Mononuclear cell (primary cell): Measurements from ENCODE around the gene P3H4. TPM values are rescaled to one million over a fixed set of nuclear protein-coding genes. Genes with fewer than 3 reads are reported as not detected.

Experiments
- H3K27me3 ChIP-seq: 2 replicates; pipeline ENCODE4 v1.6.0; 2011; ENCODE audit warnings: low read length, control low read depth; ENCODE audit not compliant: insufficient read depth
- H3K4me1 ChIP-seq: 2 replicates; pipeline ENCODE4 v1.5.1; 2011; ENCODE audit warnings: mild to moderate bottlenecking, low read length, control low read depth; ENCODE audit not compliant: insufficient read depth
- H3K4me3 ChIP-seq: 2 replicates; pipeline ENCODE4 v1.5.1; 2011; ENCODE audit warnings: mild to moderate bottlenecking, low read length, moderate library complexity
- H3K9me3 ChIP-seq: 2 replicates; pipeline ENCODE4 v1.5.1; 2011; ENCODE audit warnings: low read depth, mild to moderate bottlenecking, control low read depth, low read length
- total RNA-seq: library from RNA; depleted of rRNA; stranded (reverse); fragments of >200 nt; gene quantifications from one replicate; pipeline ENCODE4 v1.2.3, GENCODE V29; 2012

Gene P3H4
- total RNA-seq, 1 donor = 0.94 TPM

DNA sequence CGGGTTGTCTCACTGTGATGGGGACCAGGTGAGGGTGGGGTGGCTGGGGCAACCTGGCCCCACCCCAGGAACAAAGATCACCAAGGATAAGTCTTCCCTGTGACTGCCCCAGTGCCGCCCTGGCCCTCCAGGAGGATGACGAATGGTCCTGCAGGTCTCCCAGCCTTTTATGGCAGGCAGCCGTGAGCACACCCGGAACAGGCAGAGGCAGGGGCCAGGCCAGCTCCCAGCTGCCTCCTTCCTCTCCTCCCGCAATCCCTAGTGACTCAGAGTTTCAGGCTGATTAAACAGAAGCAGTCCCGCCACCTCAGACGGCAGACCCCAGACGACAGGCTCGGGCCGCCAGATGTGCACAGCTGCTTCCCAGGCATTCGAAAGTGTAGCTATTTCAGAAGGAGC lies 38.6 kb downstream of the P3H4 start:
- no peaks in the 10 kb centered on the region for H3K9me3 ChIP-seq
- no peaks in the 10 kb centered on the region for H3K27me3 ChIP-seq
- H3K4me3 ChIP-seq = no peak overlapping the region
- peaks cover 4% of the 10 kb centered on the region for H3K4me1 ChIP-seq

DNA sequence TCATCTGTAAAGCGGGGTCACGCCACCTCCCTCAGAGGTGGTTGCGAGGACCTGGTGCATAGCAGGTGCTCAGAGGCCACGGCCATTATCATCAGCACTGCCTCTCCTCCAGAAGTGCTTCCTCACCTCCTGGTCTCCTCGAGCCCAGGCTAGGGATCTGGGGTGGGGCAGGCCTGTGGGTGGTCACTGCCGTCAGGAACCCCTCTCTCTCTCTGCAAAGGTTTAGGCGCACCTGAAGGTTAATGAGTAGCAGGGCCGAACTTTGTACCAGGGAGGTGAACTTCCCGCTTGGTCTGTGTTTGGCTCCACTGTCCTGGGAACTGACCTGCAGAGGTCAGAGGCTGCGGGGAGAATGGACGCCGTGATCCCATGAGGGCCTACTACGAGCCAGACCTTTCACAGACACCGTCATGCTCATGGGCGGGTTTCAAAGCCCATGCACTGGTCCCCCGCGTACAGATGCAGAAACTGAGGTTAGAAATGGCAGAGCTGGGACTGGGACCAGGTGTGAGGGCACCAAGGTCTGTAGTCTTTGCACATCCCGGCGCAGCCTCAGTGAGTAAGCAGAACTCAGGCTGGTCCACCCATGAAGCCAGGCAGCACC lies 39.1 kb downstream of the P3H4 start:
- Histone ChIP-seq H3K4me3 (no peak overlapping the region), H3K27me3 (no peaks in the 10 kb centered on the region), H3K4me1 (no peaks in the 10 kb centered on the region), H3K9me3 (no peaks in the 10 kb centered on the region)

DNA sequence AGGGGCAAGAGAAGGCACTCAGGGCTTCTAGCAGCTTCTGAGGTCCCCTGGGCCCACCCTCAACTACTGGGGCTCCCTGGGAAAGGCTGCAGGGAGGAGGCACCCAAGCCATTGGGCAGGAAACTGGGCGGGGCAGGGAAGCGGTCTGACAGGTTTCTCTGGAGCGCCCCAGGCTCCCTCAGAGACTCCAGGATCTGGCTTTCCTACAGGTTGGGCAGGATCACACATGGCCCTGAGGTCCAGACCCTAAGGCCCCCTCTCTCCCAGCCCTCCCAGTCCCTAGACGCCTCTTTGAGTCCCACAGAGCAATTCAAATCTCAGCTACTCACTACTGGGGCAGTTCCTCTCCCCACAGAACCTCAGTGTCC lies 39.5 kb downstream of the P3H4 start:
- H3K27me3 ChIP-seq = no peaks in the 10 kb centered on the region
- H3K9me3 ChIP-seq = no peaks in the 10 kb centered on the region
- no peak overlapping the region for H3K4me3 ChIP-seq
- H3K4me1 ChIP-seq = no peaks in the 10 kb centered on the region

DNA sequence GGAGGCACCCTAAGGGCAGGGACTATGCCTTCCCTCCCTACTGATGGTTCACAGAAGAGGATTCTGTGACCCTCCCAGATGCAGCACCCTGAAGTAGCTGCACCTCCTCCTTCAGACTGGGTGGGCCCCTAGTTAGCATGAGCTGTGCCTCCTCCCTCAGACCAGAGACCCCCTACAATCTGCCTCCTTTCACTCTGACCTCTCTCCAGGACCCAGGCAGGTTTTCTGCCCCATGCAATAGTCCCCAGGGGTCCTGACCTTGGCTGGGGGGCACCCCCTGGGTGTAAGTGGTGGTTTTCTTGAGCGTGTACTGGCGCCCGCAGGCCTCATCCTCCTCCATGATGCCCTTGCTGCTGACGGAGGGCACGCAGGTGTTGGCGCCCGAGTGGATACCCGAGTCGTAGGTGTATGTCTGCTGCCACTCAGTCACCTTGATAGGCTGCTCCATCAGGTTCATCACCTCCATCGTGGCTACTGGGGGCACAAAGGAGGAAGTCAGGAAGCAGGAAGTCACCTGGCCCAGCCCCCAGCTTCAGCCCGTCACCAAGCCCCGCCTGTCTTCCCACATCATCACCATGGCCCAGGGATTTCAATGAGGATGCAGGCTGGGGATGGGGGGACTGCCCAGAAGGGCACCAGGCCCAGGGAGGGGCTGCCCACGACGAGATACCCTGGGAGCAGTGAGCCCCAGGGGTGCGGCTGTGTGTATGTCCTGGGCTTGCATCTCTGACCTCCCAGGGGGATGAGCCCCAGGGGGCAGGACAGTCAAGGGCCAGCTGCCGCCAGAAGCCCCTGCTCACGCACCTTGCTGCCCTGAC lies 40.2 kb downstream of the P3H4 start:
- H3K4me3 ChIP-seq = no peak overlapping the region
- no peaks in the 10 kb centered on the region for H3K4me1 ChIP-seq
- H3K9me3 ChIP-seq = no peaks in the 10 kb centered on the region
- no peaks in the 10 kb centered on the region for H3K27me3 ChIP-seq

DNA sequence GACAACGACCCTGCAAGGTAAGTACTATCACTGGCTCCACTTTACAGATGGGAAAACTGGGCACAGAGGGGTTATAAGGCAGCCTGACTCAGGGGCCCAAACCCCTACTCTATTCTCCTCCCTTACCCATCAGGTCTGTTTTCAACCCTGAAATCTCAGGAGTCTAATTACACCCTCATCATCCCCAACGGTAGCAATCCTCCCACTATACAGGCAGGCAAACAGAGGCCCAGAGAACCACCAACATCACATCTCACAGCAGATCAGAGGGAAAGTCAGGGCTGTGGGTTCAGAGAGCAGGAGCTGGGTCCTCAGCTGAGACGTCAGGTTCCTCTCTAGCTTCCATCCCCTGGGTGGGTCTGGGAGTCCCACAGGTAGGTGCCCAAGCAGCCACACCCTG lies 41.8 kb downstream of the P3H4 start:
- Histone ChIP-seq H3K9me3 (no peaks in the 10 kb centered on the region), H3K27me3 (no peaks in the 10 kb centered on the region), H3K4me3 (no peak overlapping the region), H3K4me1 (no peaks in the 10 kb centered on the region)

DNA sequence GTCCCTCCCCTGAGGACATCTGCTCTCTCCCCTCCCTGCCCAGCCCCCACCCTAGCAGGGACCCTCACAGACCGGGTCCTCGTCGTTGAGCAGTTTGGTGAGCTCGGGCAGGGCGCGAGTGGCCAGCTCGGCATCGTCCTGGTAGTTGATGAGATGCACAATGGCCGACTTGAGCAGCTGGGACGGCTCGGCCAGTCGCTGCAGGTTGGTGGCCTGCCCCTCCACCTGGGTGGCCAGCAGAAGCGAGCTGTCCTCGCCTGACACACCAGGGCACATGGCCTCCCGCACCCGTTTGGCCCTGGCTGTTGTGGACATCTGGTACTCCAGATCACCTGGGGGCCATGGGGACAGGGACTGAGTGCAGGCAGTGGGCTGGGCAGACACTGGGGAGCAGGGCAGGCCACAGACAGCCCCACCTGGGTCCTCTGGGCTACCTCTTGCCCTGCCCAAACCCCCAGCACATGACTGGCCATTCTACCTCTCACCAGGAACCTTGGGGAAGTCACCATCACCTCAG lies 42.3 kb downstream of the P3H4 start:
- no peaks in the 10 kb centered on the region for H3K9me3 ChIP-seq
- no peaks in the 10 kb centered on the region for H3K27me3 ChIP-seq
- H3K4me1 ChIP-seq = no peaks in the 10 kb centered on the region
- H3K4me3 ChIP-seq = no peak overlapping the region

DNA sequence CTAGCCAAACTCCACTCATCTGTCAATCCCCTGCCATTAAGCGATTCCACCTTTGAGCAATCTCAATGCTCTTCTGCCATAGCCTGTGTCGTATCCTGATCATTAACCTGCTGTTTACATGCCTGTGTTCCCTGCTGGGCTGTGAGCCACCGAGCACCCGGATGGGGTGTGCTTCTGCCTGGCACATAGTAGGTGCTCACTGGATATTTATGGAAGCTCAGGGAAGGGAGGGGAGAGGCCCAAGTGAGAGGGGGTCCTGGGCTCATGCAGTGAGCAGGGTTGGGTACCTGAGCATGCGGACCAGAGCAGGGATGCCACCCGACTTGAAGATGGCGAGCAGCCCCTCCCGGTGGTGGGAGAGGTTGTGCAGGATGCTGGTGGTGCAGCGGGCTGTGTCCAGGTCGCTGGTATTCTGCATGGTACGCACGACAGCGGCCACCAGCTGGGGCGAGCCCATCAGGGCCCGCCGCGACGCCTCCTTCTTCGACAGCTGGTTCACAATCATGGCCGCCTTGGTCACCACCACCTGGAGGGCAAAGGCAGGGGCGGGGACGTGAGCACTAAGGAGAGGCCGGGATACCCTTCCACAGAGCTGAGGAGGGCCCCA lies 43.0 kb downstream of the P3H4 start:
- Histone ChIP-seq H3K9me3 (no peaks in the 10 kb centered on the region), H3K27me3 (no peaks in the 10 kb centered on the region), H3K4me1 (no peaks in the 10 kb centered on the region), H3K4me3 (no peak overlapping the region)

DNA sequence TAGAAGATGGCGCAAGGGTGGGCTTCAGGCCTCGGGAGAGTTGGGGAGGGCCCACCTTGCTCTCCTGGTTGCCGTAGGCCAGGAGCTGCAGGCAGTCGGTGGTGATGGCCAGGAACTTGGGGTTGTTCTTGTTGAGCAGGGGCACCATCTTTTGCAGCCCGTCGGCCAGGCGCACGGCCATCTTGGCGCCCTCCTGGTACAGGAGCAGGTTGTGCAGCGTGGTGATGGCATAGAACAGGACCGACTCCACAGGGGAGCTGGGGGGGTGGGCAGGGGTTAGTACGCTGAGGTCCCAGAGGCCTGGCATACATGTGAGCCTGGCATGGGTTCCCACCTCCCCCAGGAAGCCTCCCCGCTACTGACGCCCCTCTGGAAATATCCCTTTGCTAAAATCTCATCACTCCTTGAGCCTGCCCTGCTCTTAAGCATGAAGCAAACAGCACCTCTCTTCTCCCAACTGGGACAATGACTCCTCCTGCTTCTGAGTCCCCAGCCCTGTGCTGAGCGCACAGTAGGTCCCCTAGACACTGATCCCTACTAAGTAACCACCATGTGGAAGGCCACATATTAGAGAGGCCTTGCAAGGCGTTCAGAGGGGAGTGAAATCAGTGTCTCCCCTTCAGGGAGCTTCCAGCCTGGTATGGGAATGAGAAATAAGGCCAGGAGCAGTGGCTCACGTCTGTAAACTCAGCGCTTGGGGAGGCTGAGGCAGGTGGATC lies 44.3 kb downstream of the P3H4 start:
- no peaks in the 10 kb centered on the region for H3K27me3 ChIP-seq
- no peak overlapping the region for H3K4me3 ChIP-seq
- no peaks in the 10 kb centered on the region for H3K4me1 ChIP-seq
- no peaks in the 10 kb centered on the region for H3K9me3 ChIP-seq

DNA sequence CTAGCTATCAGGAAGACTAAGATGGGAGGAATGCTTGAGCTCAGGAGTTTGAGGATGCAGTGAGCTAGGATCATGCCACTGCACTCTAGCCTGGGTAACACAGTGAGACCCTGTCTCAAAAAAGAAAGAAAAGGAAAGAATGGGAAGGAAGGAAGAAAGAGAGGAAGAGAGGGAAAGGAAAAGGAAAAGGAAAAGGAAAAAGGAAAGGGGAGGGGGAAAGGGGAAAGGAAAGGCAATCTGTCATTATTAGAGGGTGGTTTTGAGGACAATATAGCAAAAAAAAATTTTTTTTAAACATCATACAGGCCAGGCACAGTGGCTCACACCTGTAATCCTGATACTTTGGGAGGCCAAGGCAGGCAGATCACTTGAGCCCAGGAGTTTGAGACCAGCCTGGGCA lies 45.6 kb downstream of the P3H4 start:
- no peak overlapping the region for H3K4me3 ChIP-seq
- no peaks in the 10 kb centered on the region for H3K9me3 ChIP-seq
- no peaks in the 10 kb centered on the region for H3K27me3 ChIP-seq
- no peaks in the 10 kb centered on the region for H3K4me1 ChIP-seq

DNA sequence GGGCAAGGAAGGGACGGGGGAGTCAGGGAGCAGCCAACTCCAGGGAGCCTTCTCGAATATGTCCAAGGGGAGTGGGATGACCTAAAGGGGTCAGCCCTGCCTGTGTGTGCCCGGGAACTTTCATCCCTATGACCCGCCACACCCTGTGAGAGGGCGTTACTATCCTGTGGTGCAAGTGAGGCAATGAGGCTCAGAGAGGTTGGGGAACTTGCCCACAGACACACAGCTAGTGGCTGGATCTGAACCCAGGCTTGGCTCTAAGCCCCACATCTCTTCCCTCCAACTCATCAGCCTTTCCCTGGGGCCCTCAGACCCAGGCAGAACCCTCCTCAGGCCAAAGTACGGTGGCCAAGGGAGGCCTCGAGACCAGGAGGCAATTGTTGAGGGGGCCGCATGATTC lies 48.4 kb downstream of the P3H4 start:
- H3K4me3 ChIP-seq = no peak overlapping the region
- no peaks in the 10 kb centered on the region for H3K4me1 ChIP-seq
- no peaks in the 10 kb centered on the region for H3K9me3 ChIP-seq
- no peaks in the 10 kb centered on the region for H3K27me3 ChIP-seq

DNA sequence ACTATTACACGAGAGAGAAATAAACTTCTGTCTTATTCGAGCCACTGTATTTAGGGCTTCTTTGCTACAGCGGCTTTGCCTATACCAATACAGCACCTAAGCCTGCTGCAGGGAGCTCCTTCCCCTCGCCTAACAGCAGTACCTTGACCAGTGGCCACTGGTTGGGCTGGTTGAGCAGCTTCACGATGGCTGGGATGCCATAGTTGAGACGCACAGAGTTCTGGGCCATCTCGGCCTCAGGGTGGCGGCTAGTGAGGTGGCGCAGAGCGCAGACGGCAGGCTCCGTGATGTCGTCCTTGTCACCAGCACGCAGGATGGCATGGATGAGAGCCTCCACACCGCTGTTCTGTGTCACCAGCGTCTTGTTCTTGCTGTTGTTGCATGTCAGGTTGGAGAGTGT lies 48.9 kb downstream of the P3H4 start:
- no peaks in the 10 kb centered on the region for H3K4me1 ChIP-seq
- no peak overlapping the region for H3K4me3 ChIP-seq
- H3K9me3 ChIP-seq = no peaks in the 10 kb centered on the region
- no peaks in the 10 kb centered on the region for H3K27me3 ChIP-seq

DNA sequence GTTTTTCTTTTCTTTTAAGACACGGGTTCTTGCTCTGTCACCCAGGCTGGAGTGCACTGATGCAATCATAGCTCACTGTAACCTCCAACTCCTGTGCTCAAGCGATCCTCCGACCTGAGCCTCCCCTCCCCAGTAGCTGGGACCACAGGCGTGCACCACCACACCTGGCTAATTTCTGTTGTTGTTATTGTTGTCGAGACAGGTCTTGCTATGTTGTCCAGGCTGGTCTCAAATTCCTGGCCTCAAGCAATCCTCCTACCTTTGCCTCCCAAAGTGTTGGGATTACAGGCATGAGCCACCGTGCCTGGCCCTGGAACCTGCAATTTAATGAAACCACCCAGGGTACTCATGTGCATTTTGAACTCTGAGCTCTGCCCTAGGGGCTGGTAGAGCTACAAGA lies 49.4 kb downstream of the P3H4 start:
- Histone ChIP-seq H3K9me3 (no peaks in the 10 kb centered on the region), H3K27me3 (no peaks in the 10 kb centered on the region), H3K4me3 (no peak overlapping the region), H3K4me1 (no peaks in the 10 kb centered on the region)

DNA sequence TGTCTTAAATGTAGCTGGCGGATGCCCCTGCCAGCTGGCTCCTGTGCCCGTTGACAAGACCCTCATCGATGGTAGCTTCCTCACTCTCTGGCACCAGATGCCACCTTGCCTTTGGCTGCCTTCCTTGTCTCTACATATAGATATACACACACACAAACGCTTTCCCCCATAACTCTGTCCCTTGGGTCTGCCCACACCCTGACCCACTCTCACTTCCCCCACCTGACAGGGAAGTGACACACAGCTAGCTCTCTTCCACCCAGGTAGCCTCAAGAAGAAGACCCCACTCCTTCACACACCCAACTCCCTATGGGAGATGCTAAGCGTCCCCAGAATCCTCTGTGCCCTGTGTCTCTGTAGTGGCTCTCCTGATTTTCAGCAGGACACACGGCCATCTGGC lies 50.9 kb downstream of the P3H4 start:
- H3K4me3 ChIP-seq = no peak overlapping the region
- H3K9me3 ChIP-seq = no peaks in the 10 kb centered on the region
- no peaks in the 10 kb centered on the region for H3K27me3 ChIP-seq
- H3K4me1 ChIP-seq = no peaks in the 10 kb centered on the region

DNA sequence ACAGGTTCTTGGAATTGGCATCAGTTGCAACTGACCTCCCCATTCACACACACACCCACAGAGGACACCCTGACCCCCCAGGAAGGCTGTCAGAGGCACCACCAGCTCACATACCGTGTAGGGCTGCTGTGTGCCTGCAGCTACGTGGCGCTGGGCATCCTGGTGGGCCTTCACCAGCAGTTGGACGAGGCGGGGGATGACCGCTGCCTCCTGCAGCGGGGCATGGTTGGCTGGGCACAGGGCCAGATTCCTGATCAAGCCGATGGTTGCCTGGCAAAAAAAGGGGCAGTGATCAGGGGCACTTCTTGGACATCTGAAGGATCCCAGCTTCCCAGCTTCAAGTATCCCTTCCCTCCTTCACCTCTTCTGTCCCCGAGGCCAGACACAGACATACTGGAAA lies 53.1 kb downstream of the P3H4 start:
- H3K4me3 ChIP-seq = no peak overlapping the region
- H3K4me1 ChIP-seq = no peaks in the 10 kb centered on the region
- no peaks in the 10 kb centered on the region for H3K27me3 ChIP-seq
- no peaks in the 10 kb centered on the region for H3K9me3 ChIP-seq

DNA sequence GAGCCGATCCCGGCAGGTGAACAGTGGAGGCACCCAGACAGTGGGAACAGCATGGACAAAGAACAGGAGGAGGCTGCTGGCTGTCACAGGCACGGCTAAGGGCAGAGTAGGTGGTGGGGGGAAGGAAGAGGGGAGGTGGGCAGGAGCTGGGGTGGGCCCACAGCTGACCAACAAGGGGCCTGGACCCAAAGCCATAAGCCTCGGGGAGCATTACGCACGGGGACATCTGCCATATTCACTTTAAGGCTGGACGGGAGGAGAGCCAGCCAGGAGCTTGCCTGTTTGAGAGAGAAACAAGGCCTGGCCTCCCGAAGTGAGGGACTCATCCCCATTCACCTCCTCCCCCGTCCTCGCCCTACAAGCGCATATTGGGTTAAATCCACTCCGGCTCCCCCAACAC lies 57.7 kb downstream of the P3H4 start:
- no peaks in the 10 kb centered on the region for H3K27me3 ChIP-seq
- no peaks in the 10 kb centered on the region for H3K4me1 ChIP-seq
- H3K4me3 ChIP-seq = no peak overlapping the region
- no peaks in the 10 kb centered on the region for H3K9me3 ChIP-seq
